Activated T-cell treated with anti-CD3 and anti-CD28 coated beads, Interleukin-2, amount 50 U/mL, for 1 hour (primary cell): ENCODE measurements around the gene IL18BP.

Experiments used
- DNase-seq: peaks from one replicate; pipeline ENCODE4 v3.0.0-alpha.2; 2020

The IL18BP gene

DNA sequence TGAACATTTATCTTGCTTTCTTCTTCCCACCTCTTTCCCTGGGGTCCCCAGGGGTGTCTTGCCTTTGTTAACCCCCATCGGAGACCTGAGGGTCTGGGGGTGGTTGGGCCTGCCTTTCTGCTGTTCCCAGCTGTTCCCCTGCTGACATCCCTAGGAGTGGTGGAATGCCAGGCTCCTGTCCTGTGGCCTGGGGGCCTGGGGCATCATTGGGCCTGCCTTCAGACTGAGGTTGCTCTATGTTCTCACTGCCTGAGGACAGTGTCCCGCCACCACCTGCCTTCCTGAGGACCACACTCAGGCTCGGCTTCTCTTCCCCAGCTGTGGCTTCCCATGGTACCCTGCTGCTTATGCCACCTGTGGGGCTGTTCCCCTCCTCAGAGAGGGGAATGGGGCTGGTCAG lies 1.1 kb upstream of the IL18BP start:
- DNase-seq: no peak

GRCh38 chr11:71998061-71998460 lies 648 bp upstream of the IL18BP start:
- no peak for DNase-seq

DNA sequence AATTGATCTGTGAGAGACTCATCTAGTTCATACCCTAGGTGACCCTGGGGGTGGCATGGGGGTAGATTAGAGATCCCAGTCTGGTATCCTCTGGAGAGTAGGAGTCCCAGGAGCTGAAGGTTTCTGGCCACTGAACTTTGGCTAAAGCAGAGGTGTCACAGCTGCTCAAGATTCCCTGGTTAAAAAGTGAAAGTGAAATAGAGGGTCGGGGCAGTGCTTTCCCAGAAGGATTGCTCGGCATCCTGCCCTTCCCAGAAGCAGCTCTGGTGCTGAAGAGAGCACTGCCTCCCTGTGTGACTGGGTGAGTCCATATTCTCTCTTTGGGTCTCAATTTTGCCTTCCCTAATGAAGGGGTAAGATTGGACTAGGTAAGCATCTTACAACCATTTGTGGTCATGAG lies 653 bp downstream of the IL18BP start:
- no peak for DNase-seq

GRCh38 chr11:71999798-72000197 lies 1.1 kb downstream of the IL18BP start:
- DNase-seq: no peak

DNA sequence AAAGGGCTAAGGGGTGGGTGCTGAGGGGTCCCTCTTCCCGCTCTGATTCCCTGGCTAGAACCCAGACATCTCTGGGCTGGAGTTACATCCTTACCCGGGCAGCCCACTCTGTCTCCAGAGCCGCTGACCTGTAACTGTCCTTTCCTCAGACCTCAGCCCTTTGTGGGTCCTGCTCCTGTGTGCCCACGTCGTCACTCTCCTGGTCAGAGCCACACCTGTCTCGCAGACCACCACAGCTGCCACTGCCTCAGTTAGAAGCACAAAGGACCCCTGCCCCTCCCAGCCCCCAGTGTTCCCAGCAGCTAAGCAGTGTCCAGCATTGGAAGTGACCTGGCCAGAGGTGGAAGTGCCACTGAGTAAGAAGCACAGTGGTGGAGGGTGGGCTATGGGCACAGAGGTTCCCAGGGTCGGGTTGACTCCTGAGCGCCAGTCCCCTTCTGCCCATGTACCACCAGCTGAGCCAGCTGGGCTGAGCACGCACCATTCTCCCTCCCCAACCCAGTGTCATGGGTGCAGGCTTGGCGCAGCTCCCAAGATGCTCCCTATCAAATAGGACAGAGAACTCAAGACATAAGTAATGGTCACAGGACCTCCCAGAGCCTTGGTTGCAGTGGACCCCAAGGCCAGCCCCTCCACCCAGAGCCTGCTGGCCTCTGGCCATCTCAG lies 1.6 kb downstream of the IL18BP start:
- DNase-seq: no peak

GRCh38 chr11:72001285-72001684 lies 2.6 kb downstream of the IL18BP start:
- DNase-seq: no peak

- no peak for DNase-seq
These were observed 3.3 kb downstream of the IL18BP start for GRCh38 chr11:72001834-72002591.

DNA sequence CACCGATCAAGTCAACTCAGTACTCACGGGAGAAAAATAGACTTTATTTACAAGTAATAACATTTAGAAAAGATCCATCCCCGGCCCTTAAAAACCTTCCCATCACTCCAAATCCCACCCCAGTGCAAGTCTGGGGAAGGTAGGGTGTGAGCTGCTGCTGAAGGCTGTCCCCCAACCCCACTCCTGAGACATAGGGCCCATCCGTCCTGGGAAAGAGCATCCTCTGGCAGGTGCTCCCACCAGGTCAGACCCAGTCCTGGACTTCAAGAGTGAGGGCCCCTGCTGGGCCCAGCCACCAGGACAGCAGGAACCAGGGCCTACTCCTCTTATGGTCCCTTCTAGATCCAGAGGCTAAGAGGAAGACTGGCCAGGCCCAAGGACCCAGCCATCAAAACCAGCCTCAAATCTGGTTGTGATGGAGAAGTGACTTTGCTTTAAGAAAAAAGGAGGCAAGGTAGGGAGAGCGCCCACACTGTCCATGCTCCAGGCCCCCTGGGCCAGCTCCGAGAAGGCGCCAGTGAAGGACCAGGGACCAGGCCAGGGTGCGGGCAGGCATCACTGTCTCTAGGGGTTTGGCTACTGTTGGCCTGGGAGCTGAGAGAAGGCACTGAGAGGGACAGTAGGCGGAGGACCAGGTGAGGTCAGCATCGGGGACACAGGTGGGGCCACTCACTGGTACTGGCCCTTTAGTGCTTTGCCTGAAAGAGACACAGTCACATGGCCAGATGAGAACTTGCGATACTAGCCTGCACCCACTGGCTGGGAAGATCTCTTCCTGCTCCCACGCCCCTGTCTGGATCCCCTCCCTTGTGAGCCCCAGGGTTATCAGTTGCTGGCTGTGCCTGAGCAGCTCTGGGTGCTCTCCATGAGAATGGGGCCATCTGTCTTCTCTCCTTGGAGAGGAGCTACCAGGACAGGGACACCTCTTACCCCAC lies 4.4 kb downstream of the IL18BP start:
- no peak for DNase-seq

DNA sequence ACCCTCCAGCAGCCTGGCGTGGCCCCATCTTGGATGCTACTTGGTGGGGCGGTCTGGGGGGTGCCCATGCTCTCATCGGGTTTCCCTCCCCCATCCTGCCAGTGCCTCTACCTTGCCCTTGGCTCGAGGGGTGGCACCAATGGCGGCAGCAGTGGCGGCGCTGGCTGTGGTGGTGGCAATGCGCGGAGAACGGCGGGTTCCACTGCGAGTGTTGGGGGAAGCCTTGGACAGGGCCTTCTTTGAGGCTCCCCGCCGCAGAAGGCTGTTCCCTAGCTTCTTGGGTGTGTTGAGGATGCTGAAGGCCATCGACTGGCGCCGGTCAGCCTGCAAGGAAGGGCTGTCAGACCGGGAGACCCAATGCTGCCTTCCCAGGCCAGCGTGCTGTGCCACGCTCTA lies 5.1 kb downstream of the IL18BP start:
- no peak for DNase-seq

DNA sequence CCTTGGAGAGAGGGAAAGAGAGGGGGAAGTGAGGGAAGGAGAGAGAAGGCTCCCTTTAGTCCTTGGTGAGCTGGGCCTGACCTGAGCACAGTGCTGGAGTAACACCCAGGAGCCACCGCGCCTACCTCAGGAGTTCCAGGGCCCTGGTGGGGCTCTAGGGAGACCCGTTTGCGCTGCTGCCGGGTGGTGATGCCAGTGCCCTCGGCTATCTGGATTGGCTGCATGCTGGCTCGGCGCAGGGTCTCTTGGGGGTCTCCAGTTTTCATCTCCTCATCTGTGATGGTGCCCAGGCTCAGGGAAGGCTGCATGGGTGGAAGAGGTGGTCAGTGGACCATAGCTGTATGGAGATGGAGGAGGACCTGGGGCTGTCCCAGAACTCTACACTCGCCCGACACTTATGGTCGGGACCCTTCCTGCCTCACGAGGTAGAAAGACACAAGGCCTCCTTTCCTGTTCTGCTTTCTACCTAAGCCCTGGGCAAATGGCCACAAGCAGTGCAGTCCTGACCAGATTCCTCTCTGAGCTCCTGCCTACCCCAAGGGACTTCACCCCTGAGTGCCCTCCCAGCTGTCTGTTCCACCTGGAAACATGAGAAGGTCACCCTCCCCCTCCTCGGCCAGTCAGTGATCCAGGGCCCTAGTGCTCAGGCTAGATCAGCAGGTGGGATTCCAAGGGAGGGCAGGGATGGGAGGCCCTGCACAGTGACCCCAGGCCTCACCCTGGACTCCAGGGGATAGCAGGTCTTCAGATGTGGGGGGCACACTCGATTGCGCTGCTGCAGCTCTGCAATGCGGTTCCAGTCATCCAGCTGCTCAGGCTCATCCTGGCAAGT lies 6.0 kb downstream of the IL18BP start:
- DNase-seq: no peak

DNA sequence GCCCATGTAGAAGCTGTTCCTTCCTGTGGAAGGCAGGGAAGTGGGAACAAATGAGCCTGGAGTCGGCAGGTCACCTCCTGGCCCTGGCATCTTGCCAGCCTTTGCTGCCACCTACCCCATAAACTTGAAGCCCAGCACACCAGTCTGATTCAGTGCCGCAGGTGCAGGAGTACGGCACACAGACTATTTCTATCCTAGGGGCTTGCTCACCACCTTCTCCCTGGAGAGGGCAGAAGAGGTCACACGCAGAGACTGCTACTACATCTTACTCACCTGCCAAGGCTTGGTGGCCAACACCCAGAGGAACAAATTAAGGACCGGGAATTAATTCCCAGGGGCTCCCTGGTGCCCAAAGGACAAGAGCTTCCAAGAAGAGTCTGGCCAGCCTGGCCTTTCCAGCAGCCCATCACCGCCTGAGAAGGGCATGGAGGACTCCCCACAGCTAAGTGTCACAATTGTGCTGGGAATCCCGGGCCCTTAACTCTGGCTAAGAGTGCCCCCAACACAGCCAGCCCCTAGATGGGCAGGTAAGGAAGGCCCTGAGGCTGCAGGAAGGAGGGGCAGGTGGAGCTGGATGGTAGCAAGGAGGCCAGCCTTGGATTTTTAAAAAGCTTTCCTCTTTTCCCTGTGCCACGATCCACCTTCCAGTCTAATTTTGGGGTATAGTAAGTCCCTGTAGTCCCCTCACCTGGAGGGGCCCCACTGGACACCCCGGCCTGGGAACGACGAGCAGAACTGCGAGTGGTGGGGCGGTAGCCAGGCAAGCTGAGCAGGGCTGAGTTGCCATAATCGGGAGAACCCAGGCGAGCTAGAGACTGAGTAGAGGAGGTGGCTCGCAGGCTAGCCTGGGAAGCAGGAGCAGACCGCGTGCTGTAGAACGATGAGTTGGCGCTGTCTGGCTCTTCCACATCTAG lies 6.9 kb downstream of the IL18BP start:
- DNase-seq: no peak

GRCh38 chr11:72006309-72007088 lies 7.8 kb downstream of the IL18BP start:
- no peak for DNase-seq

- no peak for DNase-seq
These were observed 8.4 kb downstream of the IL18BP start for GRCh38 chr11:72007089-72007476.

DNA sequence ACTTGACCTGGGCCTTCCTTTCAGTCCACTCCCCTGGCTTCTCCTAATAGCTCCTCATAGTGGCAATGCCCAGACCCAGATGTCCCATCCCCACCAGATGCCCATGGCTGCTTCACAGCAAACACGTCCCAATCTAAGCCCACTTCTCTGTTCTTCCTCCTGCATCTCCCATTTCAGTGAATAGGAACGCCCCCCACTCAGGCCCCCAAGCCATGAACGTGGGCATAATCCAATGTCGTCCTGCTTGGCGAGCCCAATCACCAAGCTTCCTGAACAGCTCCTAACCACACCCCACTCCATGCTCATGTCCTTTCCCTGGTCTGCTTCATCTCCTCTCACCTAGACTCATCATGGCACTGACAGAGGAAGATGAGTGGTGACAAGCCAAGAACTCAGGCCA lies 8.9 kb downstream of the IL18BP start:
- DNase-seq: no peak

GRCh38 chr11:72008728-72009127 lies 10.0 kb downstream of the IL18BP start:
- DNase-seq: no peak

GRCh38 chr11:72009156-72009555 lies 10.4 kb downstream of the IL18BP start:
- DNase-seq: no peak

GRCh38 chr11:72010529-72011233 lies 12.0 kb downstream of the IL18BP start:
- no peak for DNase-seq

GRCh38 chr11:72012091-72012630 lies 13.5 kb downstream of the IL18BP start:
- DNase-seq: no peak

- DNase-seq: no peak
These were observed 14.4 kb downstream of the IL18BP start for GRCh38 chr11:72012897-72013721.
